Measurements from ENCODE around the gene NR5A1. TPM values are rescaled to one million over a fixed set of nuclear protein-coding genes. Genes with fewer than 3 reads are reported as not detected.

Gene NR5A1
- total and polyA plus RNA-seq, 11 donors: 0.04 to 0.14 TPM; not detected in 9

GRCh38 chr9:124441291-124441690 is 65.9 kb downstream of the NR5A1 start:
- Histone ChIP-seq H3K27me3 (peaks cover 0 to 5% (median 0%) of the 10 kb centered on the region in 9 donors), H3K36me3 (no peaks in the 10 kb centered on the region)
- 72 to 85% (median 79%) methylated on average over 15 to 16 of the region's 16 CpGs for WGBS, 4 donors

GRCh38 chr9:124440786-124441185 is 66.4 kb downstream of the NR5A1 start:
- Histone ChIP-seq H3K4me3 (no peak overlapping the region), H3K9me3 (peaks cover 0 to 6% (median 0%) of the 10 kb centered on the region in 12 donors), H3K36me3 (no peaks in the 10 kb centered on the region), H3K27ac (no peak overlapping the region), H3K4me1 (no peaks in the 10 kb centered on the region), H3K27me3 (peaks cover 0 to 5% (median 0%) of the 10 kb centered on the region in 9 donors)
- no peak for ATAC-seq
- WGBS, 4 donors: 78 to 81% (median 79%) methylated on average over 9 to 10 of the region's 10 CpGs
- DNase-seq: no peak
- intact Hi-C loops (cut with DNase I): no loop called here
- TF ChIP-seq CTCF (IDR thresholded peaks at IDR 0.05) (no peak), POLR2A (IDR thresholded peaks at IDR 0.05) (no peak)

More at GRCh38 chr9:124441291-124441690, 65.9 kb downstream of the NR5A1 start:
- no peak for ATAC-seq
- intact Hi-C loops (cut with DNase I): no loop called here
- Histone ChIP-seq H3K4me1 (no peaks in the 10 kb centered on the region), H3K9me3 (peaks cover 0 to 6% (median 0%) of the 10 kb centered on the region in 12 donors), H3K4me3 (no peak overlapping the region), H3K27ac (no peak overlapping the region)
- TF ChIP-seq POLR2A (IDR thresholded peaks at IDR 0.05) (no peak), CTCF (IDR thresholded peaks at IDR 0.05) (no peak)
- no peak for DNase-seq

- Histone ChIP-seq H3K4me3 (no peak overlapping the region), H3K9me3 (peaks cover 0 to 6% (median 0%) of the 10 kb centered on the region in 12 donors), H3K27me3 (peaks cover 0 to 5% (median 0%) of the 10 kb centered on the region in 9 donors), H3K27ac (no peak overlapping the region), H3K4me1 (no peaks in the 10 kb centered on the region), H3K36me3 (no peaks in the 10 kb centered on the region)
- ATAC-seq (no peak), DNase-seq (no peak)
- whole genome bisulfite sequencing, 4 donors: 79 to 90% (median 85%) methylated on average over 5 to 6 of the region's 6 CpGs
- intact Hi-C loops (cut with DNase I): no loop called here
- no peak for TF ChIP-seq CTCF (IDR thresholded peaks at IDR 0.05)
- no peak for TF ChIP-seq POLR2A (IDR thresholded peaks at IDR 0.05)
Observed at GRCh38 chr9:124439686-124440243, 67.4 kb downstream of the NR5A1 start.

- Histone ChIP-seq H3K9me3 (peaks cover 0 to 6% (median 0%) of the 10 kb centered on the region in 12 donors), H3K27ac (no peak overlapping the region), H3K4me3 (no peak overlapping the region), H3K27me3 (peaks cover 0 to 5% (median 0%) of the 10 kb centered on the region in 9 donors), H3K36me3 (no peaks in the 10 kb centered on the region), H3K4me1 (no peaks in the 10 kb centered on the region)
- intact Hi-C loops (cut with DNase I): no loop called here
- no peak for ATAC-seq
- WGBS, 4 donors: 85 to 96% (median 90%) methylated on average over 1 of the region's 1 CpG
- DNase-seq: no peak
- TF ChIP-seq CTCF (IDR thresholded peaks at IDR 0.05) (no peak), POLR2A (IDR thresholded peaks at IDR 0.05) (no peak)
Observed at GRCh38 chr9:124439086-124439485, 68.1 kb downstream of the NR5A1 start.

All from heart left ventricle (tissue), 16 donors.